HG03139 (cell line): ENCODE results near the gene PPP1R14B.

ENCODE experiments used
- ATAC-seq: cut with Tn5 transposase; IDR thresholded peaks from one replicate; pipeline ENCODE4 v1.9.1; 2021; ENCODE audit not compliant: unreplicated experiment

PPP1R14B gene

GRCh38 chr11:64281957-64282770 is 35.4 kb upstream of the PPP1R14B start:
- no peak for ATAC-seq

- no peak for ATAC-seq
Observed at GRCh38 chr11:64278576-64279190, 31.9 kb upstream of the PPP1R14B start.

GRCh38 chr11:64276653-64277431 is 30.1 kb upstream of the PPP1R14B start:
- no peak for ATAC-seq

- ATAC-seq, result no peak
Observed at GRCh38 chr11:64275841-64276240, 29.1 kb upstream of the PPP1R14B start.

- no peak for ATAC-seq
Observed at GRCh38 chr11:64275031-64275800, 28.5 kb upstream of the PPP1R14B start.

- ATAC-seq, result peak; percentile 56
Observed at GRCh38 chr11:64269540-64270220, 22.9 kb upstream of the PPP1R14B start.

GRCh38 chr11:64268893-64269539 is 22.3 kb upstream of the PPP1R14B start:
- no peak for ATAC-seq

GRCh38 chr11:64268025-64268892 is 21.5 kb upstream of the PPP1R14B start:
- no peak for ATAC-seq

GRCh38 chr11:64267207-64267945 is 20.6 kb upstream of the PPP1R14B start:
- no peak for ATAC-seq

- ATAC-seq, result no peak
Observed at GRCh38 chr11:64266339-64266738, 19.6 kb upstream of the PPP1R14B start.

GRCh38 chr11:64265176-64266160 is 18.7 kb upstream of the PPP1R14B start:
- ATAC-seq, result no peak

- ATAC-seq, result no peak
Observed at GRCh38 chr11:64264371-64264852, 17.7 kb upstream of the PPP1R14B start.

GRCh38 chr11:64263947-64264317 is 17.2 kb upstream of the PPP1R14B start:
- no peak for ATAC-seq

GRCh38 chr11:64263021-64263946 is 16.5 kb upstream of the PPP1R14B start:
- ATAC-seq, result no peak

GRCh38 chr11:64262271-64263002 is 15.7 kb upstream of the PPP1R14B start:
- no peak for ATAC-seq
